ENCODE results near the gene BICRA.

The BICRA gene

DNA sequence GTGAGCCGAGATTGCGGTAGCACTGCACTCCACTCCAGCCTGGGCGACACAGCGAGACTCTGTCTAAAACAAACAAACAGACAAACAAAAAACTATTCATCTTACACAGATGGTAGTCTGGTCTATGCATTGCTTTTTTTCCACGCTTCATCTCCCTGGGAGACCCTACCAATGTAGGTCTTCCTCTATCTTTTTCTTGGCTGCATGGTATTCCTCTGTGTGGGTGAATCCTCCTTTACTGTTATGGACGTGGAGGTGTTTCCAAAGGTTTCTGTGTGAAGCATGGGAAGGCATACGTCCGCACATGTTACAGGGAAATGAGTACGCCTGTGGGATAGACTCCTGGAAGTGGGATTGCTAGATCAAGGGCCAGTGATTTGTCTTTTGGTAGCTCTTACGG lies 5.6 kb downstream of the BICRA start:
- no peaks in the 10 kb centered on the region; the same call in none of the 2 replicates for H3K36me3 ChIP-seq (ENCODE audit: control insufficient read depth, insufficient read depth, low read length)
- no peak overlapping the region for H3K4me3 ChIP-seq (replicated peaks; ENCODE audit: low read depth, low read length)
- no peak for DNase-seq (ENCODE audit: extremely low read depth, insufficient read length)
- TF ChIP-seq, protein P1, sequence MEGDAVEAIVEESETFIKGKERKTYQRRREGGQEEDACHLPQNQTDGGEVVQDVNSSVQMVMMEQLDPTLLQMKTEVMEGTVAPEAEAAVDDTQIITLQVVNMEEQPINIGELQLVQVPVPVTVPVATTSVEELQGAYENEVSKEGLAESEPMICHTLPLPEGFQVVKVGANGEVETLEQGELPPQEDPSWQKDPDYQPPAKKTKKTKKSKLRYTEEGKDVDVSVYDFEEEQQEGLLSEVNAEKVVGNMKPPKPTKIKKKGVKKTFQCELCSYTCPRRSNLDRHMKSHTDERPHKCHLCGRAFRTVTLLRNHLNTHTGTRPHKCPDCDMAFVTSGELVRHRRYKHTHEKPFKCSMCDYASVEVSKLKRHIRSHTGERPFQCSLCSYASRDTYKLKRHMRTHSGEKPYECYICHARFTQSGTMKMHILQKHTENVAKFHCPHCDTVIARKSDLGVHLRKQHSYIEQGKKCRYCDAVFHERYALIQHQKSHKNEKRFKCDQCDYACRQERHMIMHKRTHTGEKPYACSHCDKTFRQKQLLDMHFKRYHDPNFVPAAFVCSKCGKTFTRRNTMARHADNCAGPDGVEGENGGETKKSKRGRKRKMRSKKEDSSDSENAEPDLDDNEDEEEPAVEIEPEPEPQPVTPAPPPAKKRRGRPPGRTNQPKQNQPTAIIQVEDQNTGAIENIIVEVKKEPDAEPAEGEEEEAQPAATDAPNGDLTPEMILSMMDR (IDR thresholded peaks at IDR 0.05; ENCODE audit: insufficient read depth, low read length, poor library complexity, severe bottlenecking), result no peak
- no peaks in the 10 kb centered on the region for H3K27me3 ChIP-seq (replicated peaks; ENCODE audit: control insufficient read depth, insufficient read depth, low read length)

DNA sequence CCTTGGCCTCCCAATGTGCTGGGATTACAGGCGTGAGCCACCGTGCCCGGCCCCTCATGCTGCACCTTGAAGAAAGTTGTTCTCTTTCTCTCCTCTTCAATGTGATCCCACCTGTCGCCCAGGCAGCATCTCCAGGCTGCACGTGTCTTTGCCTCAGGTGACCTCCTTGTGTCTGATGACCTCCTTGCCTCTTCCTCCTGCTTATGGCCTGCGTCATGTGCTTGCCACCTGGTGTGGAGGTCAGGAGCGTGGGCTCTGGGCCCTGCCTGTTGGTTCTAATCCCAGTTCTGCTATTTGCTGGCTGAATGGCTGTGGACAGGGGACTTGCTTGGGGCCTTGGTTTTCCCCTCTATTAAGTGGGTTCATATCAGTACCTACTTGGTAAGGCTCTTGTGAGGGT lies 6.3 kb downstream of the BICRA start:
- H3K36me3 ChIP-seq (ENCODE audit: control insufficient read depth, insufficient read depth, low read length), result no peaks in the 10 kb centered on the region; the same call in none of the 2 replicates
- no peak for DNase-seq (ENCODE audit: extremely low read depth, insufficient read length)
- no peak overlapping the region for H3K4me3 ChIP-seq (replicated peaks; ENCODE audit: low read depth, low read length)
- TF ChIP-seq, protein P1 (IDR thresholded peaks at IDR 0.05; ENCODE audit: insufficient read depth, low read length, poor library complexity, severe bottlenecking), result no peak
- H3K27me3 ChIP-seq (replicated peaks; ENCODE audit: control insufficient read depth, insufficient read depth, low read length), result no peaks in the 10 kb centered on the region

DNA sequence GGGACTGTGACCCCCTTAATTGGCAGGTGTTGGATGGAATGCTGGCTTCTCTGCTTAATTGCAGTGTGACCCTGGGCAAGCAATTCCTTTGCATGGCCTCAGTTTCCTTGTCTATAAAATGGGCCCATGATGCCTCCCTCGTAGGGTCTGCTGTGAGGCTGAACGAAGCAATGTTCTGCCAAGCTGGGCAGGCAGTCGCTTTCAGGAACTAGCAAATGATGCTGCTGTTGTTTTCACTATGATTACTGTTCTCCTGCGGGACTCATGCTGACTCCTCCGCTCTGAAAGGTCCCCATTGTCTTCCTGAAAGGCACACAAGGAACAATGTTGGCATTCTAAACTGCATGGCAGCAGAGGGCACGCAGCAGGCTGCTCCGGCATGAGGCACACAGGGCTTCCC lies 6.8 kb downstream of the BICRA start:
- no peak overlapping the region for H3K4me3 ChIP-seq (replicated peaks; ENCODE audit: low read depth, low read length)
- no peak for DNase-seq (ENCODE audit: extremely low read depth, insufficient read length)
- TF ChIP-seq, protein P1 (IDR thresholded peaks at IDR 0.05; ENCODE audit: insufficient read depth, low read length, poor library complexity, severe bottlenecking), result no peak
- H3K27me3 ChIP-seq (replicated peaks; ENCODE audit: control insufficient read depth, insufficient read depth, low read length), result no peaks in the 10 kb centered on the region
- H3K36me3 ChIP-seq (ENCODE audit: control insufficient read depth, insufficient read depth, low read length), result no peaks in the 10 kb centered on the region; the same call in none of the 2 replicates

DNA sequence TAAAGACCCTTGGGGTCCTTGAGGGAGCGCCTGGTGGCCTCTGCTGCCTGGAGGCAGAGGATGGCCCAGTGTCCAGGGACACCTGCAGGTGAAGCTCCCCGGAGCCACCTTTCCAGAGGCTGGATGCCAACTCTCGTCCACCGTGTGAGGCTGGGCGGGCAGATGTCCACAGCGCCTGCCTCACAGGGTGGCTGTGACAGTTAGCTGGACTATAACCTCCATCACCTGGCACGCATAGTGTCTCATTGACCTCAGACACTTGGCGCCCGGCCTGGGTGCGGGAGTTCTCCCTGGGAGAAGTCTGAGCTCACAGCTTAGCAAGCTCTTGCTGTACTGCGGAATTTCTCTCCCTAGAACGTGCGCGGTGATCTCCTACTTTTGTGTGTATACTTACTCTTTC lies 9.8 kb downstream of the BICRA start:
- no peak for DNase-seq (ENCODE audit: extremely low read depth, insufficient read length)
- H3K36me3 ChIP-seq (ENCODE audit: control insufficient read depth, insufficient read depth, low read length), result no peaks in the 10 kb centered on the region; the same call in none of the 2 replicates
- no peak overlapping the region for H3K4me3 ChIP-seq (replicated peaks; ENCODE audit: low read depth, low read length)
- TF ChIP-seq, protein P1 (IDR thresholded peaks at IDR 0.05; ENCODE audit: insufficient read depth, low read length, poor library complexity, severe bottlenecking), result no peak
- H3K27me3 ChIP-seq (replicated peaks; ENCODE audit: control insufficient read depth, insufficient read depth, low read length), result no peaks in the 10 kb centered on the region

- TF ChIP-seq, protein P1 (IDR thresholded peaks at IDR 0.05; ENCODE audit: insufficient read depth, low read length, poor library complexity, severe bottlenecking), result no peak
Observed at GRCh38 chr19:47619763-47620162, 10.8 kb downstream of the BICRA start.

More at GRCh38 chr19:47619763-47620162, 10.8 kb downstream of the BICRA start:
- H3K36me3 ChIP-seq (ENCODE audit: control insufficient read depth, insufficient read depth, low read length), result no peaks in the 10 kb centered on the region; the same call in 1 of the 2 replicates
- DNase-seq (ENCODE audit: extremely low read depth, insufficient read length), result no peak
- H3K4me3 ChIP-seq (replicated peaks; ENCODE audit: low read depth, low read length), result no peak overlapping the region
- no peaks in the 10 kb centered on the region for H3K27me3 ChIP-seq (replicated peaks; ENCODE audit: control insufficient read depth, insufficient read depth, low read length)
